Globus pallidus (tissue), 1 donor: Measurements from ENCODE around the gene CIB2.
A peak's percentile ranks its signal among the peaks of the same experiment; 100 is the strongest.

Experiments used
- DNase-seq: peaks from one replicate; pipeline ENCODE4 v3.0.0-alpha.2; 2015; ENCODE audit warnings: low spot score

The CIB2 gene

DNA sequence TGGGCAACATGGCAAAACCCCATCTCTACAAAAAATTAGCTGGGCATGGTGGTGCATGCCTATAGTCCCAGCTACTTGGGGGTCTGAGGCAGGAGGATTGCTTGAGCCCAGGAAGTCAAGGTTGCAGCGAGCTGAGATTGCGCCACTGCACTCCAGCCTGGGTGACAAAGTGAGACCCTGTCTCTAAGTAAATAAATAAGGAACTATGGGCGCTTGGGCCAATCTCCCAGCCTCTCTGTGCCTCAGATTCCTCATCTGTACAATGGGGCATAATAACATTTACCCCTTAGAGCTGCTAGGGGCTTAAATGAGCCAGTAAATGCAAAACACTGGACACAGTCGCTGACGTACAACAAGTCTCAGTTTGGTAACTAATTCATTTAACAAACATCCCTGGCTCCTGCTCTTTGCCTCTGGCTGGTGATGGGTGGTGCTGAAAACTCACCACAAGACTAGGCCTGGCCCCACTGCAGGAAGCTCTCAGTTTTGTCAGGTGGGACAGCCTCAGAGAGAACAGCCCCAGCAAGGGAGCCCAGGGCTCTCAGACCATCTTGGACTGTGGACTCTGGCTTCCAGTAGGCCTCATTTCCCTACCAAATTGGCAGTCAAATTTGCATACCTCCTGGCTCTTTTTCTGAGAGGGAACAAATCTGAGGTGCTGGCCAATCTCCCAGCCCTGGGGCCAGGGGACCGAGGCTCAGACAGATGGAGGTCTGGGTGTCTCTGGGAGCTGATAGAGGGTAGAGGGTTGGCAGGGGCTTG is 47.4 kb downstream of the CIB2 start:
- no peak for DNase-seq

DNA sequence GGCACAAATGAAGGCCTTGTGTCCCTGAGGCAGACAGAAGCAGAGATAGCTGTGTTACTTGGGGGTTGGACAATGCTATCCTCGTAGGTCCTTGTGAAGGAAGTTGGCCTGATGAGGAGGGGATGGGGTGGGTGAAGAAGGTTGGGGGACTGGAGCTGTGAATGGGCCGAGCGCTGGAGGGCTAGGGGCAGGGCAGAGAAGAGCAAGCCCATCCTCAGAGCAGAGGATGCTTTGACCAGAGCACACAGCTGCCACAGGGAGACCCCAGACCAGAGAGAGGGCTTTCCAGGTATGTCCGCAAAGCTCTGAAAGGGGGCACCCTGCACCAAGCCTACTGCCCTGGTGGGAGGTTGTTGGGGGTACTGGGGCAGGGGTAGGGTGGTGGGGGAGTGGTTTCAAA is 48.1 kb downstream of the CIB2 start:
- no peak for DNase-seq

DNA sequence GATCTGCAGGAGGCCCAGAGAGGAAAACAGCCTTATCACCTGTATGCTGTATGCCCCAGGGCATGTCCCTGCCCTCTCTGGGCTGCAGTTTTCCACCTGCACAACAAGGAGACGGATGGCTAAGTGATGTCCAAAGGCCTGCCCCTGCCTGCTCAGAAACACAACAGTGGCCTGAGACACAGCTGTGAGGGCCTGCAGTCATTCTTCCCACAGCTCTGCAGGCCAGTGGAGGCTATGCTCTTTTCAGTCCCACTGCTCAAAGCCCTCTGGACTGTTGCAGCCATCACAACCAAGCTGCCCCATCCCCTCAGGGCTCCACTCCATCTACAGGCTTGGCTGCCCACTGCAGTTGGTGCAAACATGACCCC is 48.5 kb downstream of the CIB2 start:
- DNase-seq: no peak

GRCh38 chr15:78082106-78082742 is 49.0 kb downstream of the CIB2 start:
- no peak for DNase-seq

- no peak for DNase-seq
Observed at GRCh38 chr15:78080088-78080460, 51.2 kb downstream of the CIB2 start.

- DNase-seq: no peak
Observed at GRCh38 chr15:78079298-78080087, 51.8 kb downstream of the CIB2 start.

DNA sequence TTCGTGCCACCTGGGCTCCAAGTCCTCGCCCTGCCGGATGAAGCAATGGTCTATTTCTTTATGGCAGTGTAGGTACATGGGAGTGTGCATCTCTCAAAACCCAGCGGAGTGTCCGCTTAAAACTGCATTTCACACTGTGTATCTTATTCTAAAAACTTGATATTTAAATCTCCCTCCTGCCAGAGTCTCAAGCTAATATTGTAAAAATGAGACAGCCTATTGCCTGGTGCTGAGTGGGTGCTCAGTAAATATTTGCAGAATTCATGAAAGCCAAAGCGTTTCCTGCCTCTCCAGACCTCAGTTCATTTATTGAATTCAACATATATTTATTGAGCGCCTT is 53.4 kb downstream of the CIB2 start:
- no peak for DNase-seq

DNA sequence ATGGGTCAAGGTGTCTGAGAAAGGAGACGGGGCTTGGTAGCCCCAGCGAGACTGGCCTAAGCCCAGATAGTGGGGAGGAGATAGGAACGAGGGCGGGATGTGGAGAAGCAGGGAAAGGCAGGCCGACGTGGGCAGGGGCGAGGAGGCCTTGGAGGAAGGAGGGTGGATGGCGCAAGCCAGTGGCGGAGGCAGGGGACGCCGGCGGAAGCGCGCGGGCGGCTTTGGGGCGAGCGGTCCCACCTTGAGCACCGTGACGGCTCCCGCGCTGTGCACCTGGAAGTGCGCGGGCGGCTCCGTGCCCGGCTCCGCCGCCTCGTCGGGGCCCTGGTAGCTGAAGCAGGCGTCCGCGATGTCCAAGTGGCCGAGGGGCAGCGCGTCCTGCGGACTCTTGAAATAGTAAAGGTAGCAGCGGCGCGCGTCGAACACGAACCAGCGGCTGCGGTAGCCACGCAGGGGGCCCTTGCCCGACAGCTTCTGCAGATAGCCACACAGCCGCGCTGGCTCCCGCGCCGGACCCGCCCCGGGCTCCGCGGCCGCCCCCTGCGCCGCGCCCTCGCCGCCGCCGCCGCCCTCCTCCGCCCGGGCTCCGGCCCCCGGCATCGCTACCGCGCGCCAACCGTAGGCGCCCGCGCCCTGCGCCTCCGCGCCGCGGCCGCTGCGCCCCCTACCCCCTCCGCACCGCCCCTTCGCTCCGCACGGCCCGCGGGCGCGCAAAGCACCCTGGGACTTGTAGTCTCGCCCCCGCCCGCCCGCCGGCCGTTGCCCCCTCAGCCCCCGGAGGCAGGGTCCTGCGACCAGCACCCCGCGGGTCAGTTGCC is 54.0 kb downstream of the CIB2 start, which contains the start of gene TBC1D2B:
Gene TBC1D2B, minus strand, starts transcription at position 659 of the 818 bp plus-strand sequence. Its CDS starts 59 bp downstream, at position 600.
- peak; percentile 60 for DNase-seq

DNA sequence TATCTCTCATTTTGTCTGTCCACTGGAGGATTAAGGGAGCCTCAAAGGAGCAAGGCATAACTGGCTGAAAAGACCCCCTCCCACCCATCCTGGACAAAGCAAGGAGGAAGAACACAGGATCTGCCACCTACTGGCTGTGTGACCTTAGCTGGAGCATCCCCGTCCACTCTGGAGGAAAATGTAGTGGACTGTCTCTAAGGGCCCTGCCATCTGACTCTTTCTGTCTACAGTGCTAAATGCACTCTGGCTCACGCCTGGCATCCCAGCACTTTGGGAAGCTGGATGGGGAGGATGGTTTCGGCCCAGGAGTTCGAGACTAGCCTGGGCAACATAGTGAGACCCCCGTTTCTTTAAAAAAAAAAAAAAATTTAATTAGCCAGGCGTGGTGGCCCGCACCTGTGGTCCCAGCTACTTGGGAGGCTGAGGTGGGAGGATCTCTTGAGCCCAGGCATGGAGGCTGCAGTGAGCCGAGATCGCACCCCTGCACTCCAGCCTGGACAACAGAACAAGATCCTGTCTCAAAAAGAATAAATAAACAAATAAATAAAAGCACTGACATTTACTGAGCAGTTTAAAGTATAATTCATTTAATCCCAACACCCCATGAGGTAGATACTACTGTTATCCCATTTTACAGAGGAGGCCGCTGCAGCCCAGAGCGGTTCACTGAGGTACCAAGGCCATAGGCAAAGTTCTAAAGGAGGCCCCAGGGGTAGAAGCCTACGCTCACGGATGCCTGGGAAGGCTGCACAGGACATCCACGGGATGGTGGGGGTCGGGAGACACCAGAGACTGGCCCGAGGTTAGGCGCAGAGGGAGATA is 54.8 kb downstream of the CIB2 start:
- no peak for DNase-seq

GRCh38 chr15:78075490-78076230 is 55.6 kb downstream of the CIB2 start:
- no peak for DNase-seq

- DNase-seq: no peak
Observed at GRCh38 chr15:78073046-78073787, 58.0 kb downstream of the CIB2 start.

DNA sequence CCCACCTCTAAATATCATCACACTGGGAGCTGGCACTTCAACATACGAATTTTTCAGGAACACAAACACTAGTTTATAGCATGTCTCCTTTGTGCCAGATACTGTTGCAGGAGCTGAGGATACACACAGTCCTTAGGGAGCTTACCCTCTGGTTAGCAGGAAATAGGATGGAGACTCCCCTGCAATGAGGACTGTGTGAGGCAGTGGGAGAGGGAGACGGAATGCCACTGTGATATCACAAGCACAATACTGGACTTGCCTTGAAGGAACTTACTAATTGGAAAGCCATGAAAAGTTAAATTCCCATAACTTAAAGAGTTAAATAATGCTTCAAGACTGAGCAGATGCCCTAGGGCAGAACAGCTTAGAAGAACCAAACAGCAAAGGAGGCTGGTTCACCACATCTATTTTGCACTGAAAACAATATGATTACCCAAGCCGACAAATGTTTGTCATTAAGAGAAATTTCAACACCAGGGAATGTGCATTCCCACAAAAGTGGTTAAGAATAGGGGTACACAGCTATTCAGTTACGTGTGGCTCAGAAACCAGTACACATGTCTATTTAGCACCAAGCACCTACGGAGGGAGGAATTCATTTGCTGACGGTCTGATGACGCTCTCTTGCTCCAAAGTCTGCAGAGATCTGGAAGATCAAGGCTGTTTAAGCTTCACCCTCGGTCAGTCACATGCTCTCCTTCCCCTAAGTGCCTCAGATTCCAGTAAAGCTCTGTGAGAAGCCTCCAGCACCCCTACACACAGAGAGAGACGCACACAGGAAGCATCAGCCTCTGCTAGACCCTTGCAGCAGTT is 59.0 kb downstream of the CIB2 start:
- peak; percentile 66 for DNase-seq

- no peak for DNase-seq
Observed at GRCh38 chr15:78071383-78071782, 59.9 kb downstream of the CIB2 start.

GRCh38 chr15:78070049-78070700 is 61.1 kb downstream of the CIB2 start:
- no peak for DNase-seq

- no peak for DNase-seq
Observed at GRCh38 chr15:78069462-78070029, 61.7 kb downstream of the CIB2 start.

- DNase-seq: no peak
Observed at GRCh38 chr15:78069052-78069414, 62.2 kb downstream of the CIB2 start.

- DNase-seq: no peak
Observed at GRCh38 chr15:78067328-78068228, 63.7 kb downstream of the CIB2 start.
